HepG2 (cell line): ENCODE results near the gene COL13A1. TPM values are rescaled to one million over a fixed set of nuclear protein-coding genes. Genes with fewer than 3 reads are reported as not detected.

ENCODE experiments used
- ATAC-seq: fragments of 200-7000 bp; cut with Tn5 transposase; 3 replicates; pipeline ENCODE4 v1.9.1; 2020; ENCODE audit warnings: mild to moderate bottlenecking, moderate library complexity
- BruUV-seq: library from RNA; stranded (reverse); fragments of 400-500 nt; replicated peaks from 2 replicates; lab custom pipeline; 2021; lab: Mats Ljungman, UMichigan
- CTCF ChIA-PET: fragments of 300-600 bp; formaldehyde crosslinking; extraction: SDS; loops from one replicate; lab custom pipeline; 2021; ENCODE audit warnings: low total read pairs, inconsistent platforms, low intra/inter-chr PET ratio; lab: Yijun Ruan, JAX
- POLR2A ChIA-PET: fragments of 350-600 bp; sonication (Branson Sonifier 250); formaldehyde crosslinking; loops from one replicate; lab custom pipeline; 2020; ENCODE audit warnings: antibody characterized with exemption, inconsistent platforms; lab: Yijun Ruan, JAX
- DNase-seq: peaks from one replicate; pipeline ENCODE4 v3.0.0-alpha.2; 2015; ENCODE audit warnings: low spot score
- FAIRE-seq: peaks from 3 replicates; lab custom pipeline; 2011; peaks lifted over from hg19 to GRCh38; lab: Jason Lieb, UNC
- H2AFZ ChIP-seq: one replicate; pipeline ENCODE4 v1.6.1; 2011; ENCODE audit warnings: low read length, inconsistent platforms
- H3K27ac ChIP-seq: fragments of 300-600 bp; 3 replicates; pipeline ENCODE4 v1.8.0; 2011; ENCODE audit warnings: mixed run types, mild to moderate bottlenecking, mixed read lengths, low read length, inconsistent platforms; ENCODE audit not compliant: insufficient read depth; ENCODE audit errors: extremely low read length
- H3K27me3 ChIP-seq, 2 experiments: fragments of 200-600 bp in 1 of 2; 2 replicates in 1 of 2; 3 replicates in 1 of 2; pipeline versions ENCODE4 v1.6.0 to v1.8.0; 2011; ENCODE audit warnings: low read length in 2 of 2, mild to moderate bottlenecking in 2 of 2, moderate library complexity in 2 of 2, inconsistent platforms in 1 of 2; ENCODE audit not compliant: insufficient read depth in 2 of 2, control insufficient read depth in 1 of 2
- H3K36me3 ChIP-seq, 2 experiments: fragments of 200-600 bp in 1 of 2; replicated peaks in 1 of 2; 2 replicates in 1 of 2; 3 replicates in 1 of 2; pipeline versions ENCODE4 v1.5.1 to v1.8.0; 2011; ENCODE audit warnings: low read length in 2 of 2, inconsistent platforms in 1 of 2; ENCODE audit not compliant: insufficient read depth in 2 of 2, control insufficient read depth in 1 of 2
- H3K4me1 ChIP-seq: 2 replicates; pipeline ENCODE4 v1.5.1; 2012; ENCODE audit warnings: low read length, inconsistent platforms; ENCODE audit not compliant: insufficient read depth
- H3K4me2 ChIP-seq: 2 replicates; pipeline ENCODE4 v1.6.0; 2011; ENCODE audit warnings: low read depth, low read length, inconsistent platforms
- H3K4me3 ChIP-seq, 3 experiments: fragments of 200-600 bp in 1 of 3; sonication (generic), shearing (Covaris generic) in 1 of 3; replicated peaks in 1 of 3; 2 replicates each; pipeline ENCODE4 v1.5.1; 2011 to 2016; ENCODE audit warnings: low read length in 3 of 3, inconsistent platforms in 2 of 3, low read depth in 2 of 3, mild to moderate bottlenecking in 2 of 3, control low read depth in 1 of 3, mixed read lengths in 1 of 3; ENCODE audit not compliant: insufficient read depth in 1 of 3
- H3K79me2 ChIP-seq: one replicate; pipeline ENCODE4 v1.6.1; 2011; ENCODE audit warnings: low read length, inconsistent platforms; ENCODE audit not compliant: insufficient read depth
- H3K9ac ChIP-seq: 2 replicates; pipeline ENCODE4 v1.6.0; 2011; ENCODE audit warnings: mild to moderate bottlenecking, low read depth, low read length, inconsistent platforms; ENCODE audit not compliant: insufficient read depth
- H3K9me3 ChIP-seq: 2 replicates; pipeline ENCODE4 v1.5.1; 2012; ENCODE audit warnings: mild to moderate bottlenecking, low read length
- H4K20me1 ChIP-seq: 2 replicates; pipeline ENCODE4 v1.6.0; 2011; ENCODE audit warnings: inconsistent platforms, mild to moderate bottlenecking, low read length, moderate library complexity; ENCODE audit not compliant: insufficient read depth
- BRCA1 ChIP-seq: sonication (generic); formaldehyde crosslinking; IDR thresholded peaks from 2 replicates; pipeline ENCODE4 v1.4.0; 2020; ENCODE audit warnings: missing genetic modification reagents
- CENPBD1 ChIP-seq: sonication (generic); formaldehyde crosslinking; IDR thresholded peaks from 2 replicates; pipeline ENCODE4 v1.8.0; 2022; ENCODE audit warnings: missing genetic modification reagents, low read depth, mild to moderate bottlenecking, borderline replicate concordance
- GMEB1 ChIP-seq: sonication (generic); formaldehyde crosslinking; IDR thresholded peaks from 2 replicates; pipeline ENCODE4 v1.5.1; 2020; ENCODE audit warnings: missing genetic modification reagents, mild to moderate bottlenecking, borderline replicate concordance
- KDM4B ChIP-seq: sonication (generic); formaldehyde crosslinking; IDR thresholded peaks from 2 replicates; pipeline ENCODE4 v1.4.0; 2020; ENCODE audit warnings: missing genetic modification reagents
- TOE1 ChIP-seq: sonication (generic); formaldehyde crosslinking; IDR thresholded peaks from 2 replicates; pipeline ENCODE4 v1.4.0; 2020; ENCODE audit warnings: mild to moderate bottlenecking, missing genetic modification reagents
- ZNF292 ChIP-seq: sonication (generic); formaldehyde crosslinking; IDR thresholded peaks from 2 replicates; pipeline ENCODE4 v1.8.1; 2022; ENCODE audit warnings: mild to moderate bottlenecking, low read depth, missing genetic modification reagents, borderline replicate concordance
- ZNF468 ChIP-seq: sonication (generic); formaldehyde crosslinking; IDR thresholded peaks from 2 replicates; pipeline ENCODE4 v1.8.0; 2022; ENCODE audit warnings: mild to moderate bottlenecking, moderate library complexity, missing genetic modification reagents
- WGBS: methylation state at CpG from one replicate; pipeline ENCODE4 v1.1.6; 2017; ENCODE audit warnings: low lambda C conversion rate; 5-methylcytosine and 5-hydroxymethylcytosine counted together
- in situ Hi-C: cut with HindIII; loops from 2 replicates; pipeline ENCODE4 v1.10.0; 2017; ENCODE audit warnings: low pct_unique_long_range_greater_than_20kb; ENCODE audit not compliant: extremely low pct_ligation_motif_present
- intact Hi-C: fragments of 100-400 bp; cut with micrococcal nuclease; formaldehyde crosslinking; loops from one replicate; pipeline ENCODE4 v1.10.0; 2022; ENCODE audit not compliant: unreplicated experiment
- polyA plus RNA-seq, 8 experiments: library from polyadenylated mRNA; depleted of rRNA in 3 of 8; stranded (reverse) in 7 of 8; unstranded in 1 of 8; fragments of >200 nt; fragmentation: Illumina TruSeq in 4 of 8; extraction: Trizol in 4 of 8; gene quantifications; 2 replicates each; pipeline versions ENCODE4 v1.2.1 to v1.2.3, GENCODE V29; 2011 to 2016; ENCODE audit warnings: low read depth in 4 of 8, missing spikeins in 1 of 8, mixed read lengths in 1 of 8; ENCODE audit not compliant: insufficient read depth in 1 of 8
- total RNA-seq, 5 experiments: library from RNA; depleted of rRNA; stranded (reverse); fragments of >200 nt; fragmentation: Illumina TruSeq; extraction: Trizol; gene quantifications; 2 replicates each; pipeline ENCODE4 v1.2.3, GENCODE V29; 2016; ENCODE audit warnings: low read depth in 1 of 5
- TF ChIP-seq, protein P1 (sequence below): IDR thresholded peaks from 2 replicates; pipeline ENCODE4 v1.6.1; 2016; ENCODE audit warnings: missing genetic modification reagents, missing compliant biosample characterization

COL13A1 gene
- total and polyA plus RNA-seq, 2 of the 13 experiments (the other 11 are each of a cell fraction or from before 2014, with no cell fraction given): 0.07 TPM; not detected in 1

GRCh38 chr10:69973678-69974077 lies 172.0 kb downstream of the COL13A1 start:
- POLR2A ChIA-PET: no interaction called here
- FAIRE-seq (no peak), DNase-seq (no peak), ATAC-seq (no peak)
- Histone ChIP-seq H3K36me3 (no peaks in the 10 kb centered on the region), H3K27me3 (peaks cover 2 to 30% of the 10 kb centered on the region in 2 experiments; a peak in 3 of 5 replicates), H3K9me3 (peaks cover 4% of the 10 kb centered on the region; the same call in 1 of the 2 replicates), H2AFZ (no peak overlapping the region), H3K4me1 (peaks cover 12% of the 10 kb centered on the region), H4K20me1 (no peaks in the 10 kb centered on the region), H3K4me3 (no peak overlapping the region), H3K4me2 (no peak overlapping the region), H3K79me2 (no peaks in the 10 kb centered on the region), H3K27ac (no peak overlapping the region), H3K9ac (no peak overlapping the region)
- BruUV-seq: no TSS peak
- TF ChIP-seq BRCA1 (no peak), TOE1 (CRISPR knock-in tag) (no peak), CENPBD1 (no peak), KDM4B (CRISPR knock-in tag) (no peak)
- TF ChIP-seq, protein P1, sequence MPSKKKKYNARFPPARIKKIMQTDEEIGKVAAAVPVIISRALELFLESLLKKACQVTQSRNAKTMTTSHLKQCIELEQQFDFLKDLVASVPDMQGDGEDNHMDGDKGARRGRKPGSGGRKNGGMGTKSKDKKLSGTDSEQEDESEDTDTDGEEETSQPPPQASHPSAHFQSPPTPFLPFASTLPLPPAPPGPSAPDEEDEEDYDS (CRISPR knock-in tag): no peak
- intact Hi-C loops: no loop called here
- CTCF ChIA-PET: no interaction called here
- in situ Hi-C loops: no loop called here

- no peaks in the 10 kb centered on the region for H3K36me3 ChIP-seq
- no peak for FAIRE-seq
- 0% methylated on average over 2 of the region's 2 CpGs for WGBS
- in situ Hi-C loops (no loop called here), intact Hi-C loops (no loop called here)
- no peak overlapping the region for H3K4me2 ChIP-seq
- H3K27ac ChIP-seq: no peak overlapping the region
- H2AFZ ChIP-seq: no peak overlapping the region
- BruUV-seq: no TSS peak
- H3K79me2 ChIP-seq: no peaks in the 10 kb centered on the region
- peaks cover 7% of the 10 kb centered on the region for H3K4me1 ChIP-seq
- no peak for TF ChIP-seq ZNF468 (CRISPR knock-in tag)
- TF ChIP-seq GMEB1 (CRISPR knock-in tag): no peak
- no peak for TF ChIP-seq ZNF292 (CRISPR knock-in tag)
- H3K9me3 ChIP-seq: peaks cover 4% of the 10 kb centered on the region; the same call in 1 of the 2 replicates
- peaks cover 2 to 22% of the 10 kb centered on the region in 2 experiments; a peak in 3 of 5 replicates for H3K27me3 ChIP-seq
- POLR2A ChIA-PET: no interaction called here
- no peak for ATAC-seq
- CTCF ChIA-PET: no interaction called here
- no peak for DNase-seq
- no peak overlapping the region for H3K9ac ChIP-seq
- H4K20me1 ChIP-seq: no peaks in the 10 kb centered on the region
- no peak overlapping the region for H3K4me3 ChIP-seq
Observed at GRCh38 chr10:69974551-69975155, 172.9 kb downstream of the COL13A1 start.
